Activated CD4-positive, alpha-beta T cell treated with anti-CD3 and anti-CD28 coated beads, Interleukin-2, Interleukin-6, amounts not matched to agents 100 ng/mL and 50 ng/mL, durations not matched to agents 16 hours and 8 hours (primary cell): ENCODE results near the gene HOXA3.
A peak's percentile ranks its signal among the peaks of the same experiment; 100 is the strongest.

Source experiments
- DNase-seq: peaks from one replicate; pipeline ENCODE4 v3.0.0-alpha.2; 2020

Gene HOXA3

GRCh38 chr7:27165089-27165995 is 13.0 kb upstream of the HOXA3 start, which contains the start of gene HOXA9:
TSS of gene HOXA9 (minus strand) at chr7:27165537. CDS start at chr7:27165457, 80 bp downstream.
- DNase-seq: no peak

DNA sequence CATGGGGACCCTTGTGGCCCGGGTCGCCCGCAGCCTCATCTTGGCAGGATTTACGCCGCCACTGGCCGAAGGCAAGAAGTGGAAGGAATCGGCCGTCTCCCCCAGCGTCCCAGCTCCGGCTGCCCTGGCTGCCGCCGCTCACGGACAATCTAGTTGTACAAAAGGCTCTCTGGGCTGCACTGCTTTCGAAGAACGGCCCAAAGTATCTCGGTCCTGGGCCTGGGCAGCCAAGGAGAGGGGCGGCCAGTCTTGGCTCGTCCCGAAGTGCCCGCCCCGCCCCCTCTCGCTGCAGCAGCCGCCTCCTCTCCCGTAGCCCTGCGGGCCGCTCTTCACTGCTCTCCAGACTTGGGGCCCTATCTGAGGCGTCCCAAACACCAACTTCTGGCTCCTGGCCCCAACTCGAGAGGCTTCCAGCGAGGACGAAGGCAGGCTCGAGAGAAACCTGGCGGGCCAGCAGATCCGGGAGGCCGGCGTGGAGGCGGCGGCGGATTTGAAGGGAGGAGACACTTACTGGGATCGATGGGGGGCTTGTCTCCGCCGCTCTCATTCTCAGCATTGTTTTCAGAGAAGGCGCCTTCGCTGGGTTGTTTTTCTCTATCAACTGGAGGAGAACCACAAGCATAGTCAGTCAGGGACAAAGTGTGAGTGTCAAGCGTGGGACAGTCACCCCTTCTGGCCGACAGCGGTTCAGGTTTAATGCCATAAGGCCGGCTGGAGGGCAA is 12.1 kb upstream of the HOXA3 start:
- no peak for DNase-seq

DNA sequence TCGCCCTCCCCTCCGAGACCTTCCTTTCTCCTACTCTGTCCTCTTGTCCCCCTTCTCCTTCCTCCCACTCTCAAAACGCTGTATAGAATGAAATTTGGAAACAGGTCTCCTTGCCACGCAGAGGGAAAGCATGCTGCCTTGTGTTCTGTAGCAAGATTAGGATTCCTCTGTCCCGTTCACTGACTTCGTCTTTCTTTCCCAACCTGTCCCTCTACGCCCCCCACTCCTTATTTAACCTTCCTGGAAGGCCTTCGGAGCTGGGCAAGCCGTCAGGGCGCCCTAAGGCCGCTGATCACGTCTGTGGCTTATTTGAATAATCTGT is 11.6 kb upstream of the HOXA3 start:
- DNase-seq: no peak

DNA sequence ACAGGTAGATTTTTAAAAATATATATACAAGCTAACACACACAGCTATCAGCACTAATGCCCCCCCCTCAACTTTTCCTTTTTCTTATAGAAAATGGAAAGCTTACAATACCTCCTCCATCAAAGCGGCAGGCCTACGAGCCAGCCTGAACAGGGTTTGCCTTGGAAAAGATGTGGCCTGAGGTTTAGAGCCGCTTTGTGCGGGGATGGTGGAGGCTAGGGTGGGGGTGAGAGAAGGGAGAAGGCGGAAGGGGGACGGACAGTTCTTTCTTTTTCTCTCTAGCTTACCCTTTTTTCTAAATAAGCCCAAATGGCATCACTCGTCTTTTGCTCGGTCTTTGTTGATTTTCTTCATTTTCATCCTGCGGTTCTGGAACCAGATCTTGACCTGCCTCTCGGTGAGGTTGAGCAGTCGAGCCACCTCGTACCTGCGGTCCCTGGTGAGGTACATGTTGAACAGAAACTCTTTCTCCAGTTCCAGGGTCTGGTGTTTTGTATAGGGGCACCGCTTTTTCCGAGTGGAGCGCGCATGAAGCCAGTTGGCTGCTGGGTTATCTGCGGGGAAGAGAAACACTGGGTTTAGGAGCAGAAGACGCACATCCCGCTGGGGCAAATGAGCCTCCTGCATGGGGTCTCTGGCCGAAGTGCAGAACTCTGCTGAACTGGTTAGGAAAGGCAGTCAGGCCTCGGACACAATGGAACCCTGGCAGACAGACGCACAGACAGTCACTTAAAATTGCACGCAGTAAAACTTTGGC is 11.1 kb upstream of the HOXA3 start:
- no peak for DNase-seq

DNA sequence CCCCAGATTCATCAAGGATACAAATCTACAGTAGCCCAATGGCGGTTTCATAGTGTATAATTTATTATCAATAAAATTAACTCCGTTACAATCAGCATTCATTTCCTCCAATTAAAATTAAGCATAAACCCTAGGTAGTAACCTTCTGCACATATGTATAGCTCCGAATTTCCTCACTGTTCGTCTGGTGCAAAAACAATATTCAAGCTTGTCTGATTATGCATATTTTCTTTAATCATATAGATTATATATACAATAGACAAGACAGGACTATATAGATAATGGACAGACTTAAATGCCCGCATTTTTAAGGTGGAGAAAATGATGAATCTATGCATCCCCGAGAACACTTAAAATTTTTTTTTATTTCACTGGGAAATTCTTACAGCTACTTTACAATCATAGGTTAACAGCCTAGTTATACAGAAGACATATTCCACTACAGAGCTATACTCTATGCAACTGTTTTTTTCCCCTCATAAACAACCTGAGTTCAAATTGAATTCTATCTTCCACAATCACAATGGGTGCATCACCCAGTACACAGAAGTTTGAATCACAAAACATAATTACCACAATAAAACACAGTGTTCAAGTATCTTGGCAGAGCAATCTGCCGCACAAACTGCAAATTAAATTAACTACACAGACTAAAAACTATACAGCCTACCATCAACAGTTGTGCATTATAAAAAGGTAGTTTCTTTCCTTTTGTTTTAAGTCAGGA is 10.3 kb upstream of the HOXA3 start:
- DNase-seq: no peak

GRCh38 chr7:27161721-27162560 is 9.6 kb upstream of the HOXA3 start:
- DNase-seq: no peak

DNA sequence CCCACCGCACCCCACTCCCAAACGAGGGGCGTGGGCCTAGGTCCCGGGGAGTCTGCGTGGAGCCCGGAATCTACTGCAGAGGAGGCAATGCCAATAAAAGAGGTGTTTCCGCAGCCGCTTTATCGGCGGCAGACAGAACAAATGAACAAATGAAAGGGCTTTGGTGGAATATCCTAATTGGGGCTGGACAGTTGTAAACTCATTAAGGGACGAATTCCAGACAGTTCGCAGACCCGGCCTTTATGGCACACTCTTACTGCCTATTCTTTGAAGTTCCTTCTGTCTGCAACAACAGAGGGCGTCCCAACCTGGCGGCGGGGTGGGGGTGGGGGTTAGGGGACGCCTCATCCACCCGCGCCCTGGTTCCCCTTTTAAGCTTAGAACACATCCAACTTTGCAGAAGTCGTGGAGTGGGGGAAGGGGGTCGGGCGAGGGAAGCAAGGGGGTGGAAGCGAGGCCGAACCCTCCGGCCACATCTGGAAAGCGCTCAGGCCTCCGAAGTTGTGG is 8.9 kb upstream of the HOXA3 start:
- DNase-seq: no peak

DNA sequence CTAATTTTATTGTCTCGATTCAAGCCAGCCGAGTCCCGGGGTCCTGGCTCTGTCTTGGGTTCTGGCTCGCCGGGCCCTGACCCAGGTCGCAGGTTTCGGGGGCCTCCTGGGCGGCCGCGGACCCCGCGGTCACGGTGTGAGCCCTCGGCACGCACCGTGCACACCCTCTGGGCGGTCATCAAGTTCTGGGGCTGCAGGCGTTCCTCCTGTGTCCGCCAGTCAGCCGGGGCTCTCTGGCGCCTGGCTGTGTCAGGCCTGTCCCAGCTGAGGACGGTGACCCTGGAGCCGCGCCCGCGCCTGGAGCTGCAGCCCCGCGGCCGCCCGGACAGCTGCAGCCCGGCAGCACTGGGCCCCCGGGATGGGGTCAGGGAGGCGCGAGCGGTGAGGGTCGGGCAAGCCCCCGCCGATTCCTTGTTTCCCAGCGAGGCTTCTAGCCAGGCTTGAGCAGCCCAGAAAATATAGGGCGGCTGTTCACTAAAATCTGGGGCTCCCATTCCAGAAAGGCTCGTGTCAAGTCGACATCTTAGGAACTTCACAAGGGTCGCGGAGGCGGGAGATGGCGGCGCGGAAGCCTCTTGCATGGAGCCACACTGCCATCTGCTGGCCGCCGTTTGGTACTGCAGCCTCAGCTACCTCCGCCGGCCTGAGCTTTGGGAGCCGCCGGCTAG is 8.3 kb upstream of the HOXA3 start:
- DNase-seq: peak; percentile 86

GRCh38 chr7:27160145-27160545 is 7.8 kb upstream of the HOXA3 start:
- DNase-seq: no peak

DNA sequence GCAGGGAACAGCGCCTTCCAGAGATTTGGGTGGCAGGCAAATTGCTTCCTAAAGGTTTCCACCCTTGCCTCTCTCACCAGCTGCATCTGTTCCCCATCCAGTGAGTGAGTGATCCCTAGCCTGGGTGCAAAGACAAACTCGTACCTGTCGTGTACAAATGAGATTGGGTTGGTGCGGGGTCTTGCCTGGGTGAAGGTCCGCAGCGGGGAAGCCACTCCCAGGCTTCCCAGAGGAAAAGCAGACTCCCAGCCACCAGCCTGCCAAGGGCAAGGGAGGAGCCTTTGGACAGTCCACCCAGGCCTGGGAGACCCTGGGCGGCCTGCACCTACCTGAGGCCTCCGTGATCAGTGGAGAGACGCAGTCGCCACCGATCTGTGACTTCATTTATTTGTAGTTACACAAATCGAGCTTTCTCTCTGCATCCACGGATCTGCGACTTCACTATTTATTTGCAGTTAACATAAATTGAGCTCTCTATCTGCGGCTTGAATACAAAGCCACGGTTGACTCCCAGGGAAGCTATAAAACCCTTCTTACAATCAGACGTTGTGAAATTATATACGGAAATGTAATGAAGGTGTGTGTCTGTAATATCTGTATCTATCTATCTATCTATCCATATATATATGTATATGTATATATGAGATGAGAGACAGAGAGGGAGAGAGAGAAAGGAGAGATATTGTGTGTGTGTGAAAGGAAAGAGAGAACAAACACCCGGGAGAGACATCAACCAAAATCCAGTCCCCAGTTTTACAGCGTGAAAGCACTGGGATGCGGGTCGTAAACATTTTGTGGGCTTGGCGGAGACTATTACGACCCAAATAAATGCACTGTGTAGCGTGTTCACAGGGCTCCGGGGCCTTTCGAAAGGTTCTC is 7.1 kb upstream of the HOXA3 start:
- DNase-seq: no peak

DNA sequence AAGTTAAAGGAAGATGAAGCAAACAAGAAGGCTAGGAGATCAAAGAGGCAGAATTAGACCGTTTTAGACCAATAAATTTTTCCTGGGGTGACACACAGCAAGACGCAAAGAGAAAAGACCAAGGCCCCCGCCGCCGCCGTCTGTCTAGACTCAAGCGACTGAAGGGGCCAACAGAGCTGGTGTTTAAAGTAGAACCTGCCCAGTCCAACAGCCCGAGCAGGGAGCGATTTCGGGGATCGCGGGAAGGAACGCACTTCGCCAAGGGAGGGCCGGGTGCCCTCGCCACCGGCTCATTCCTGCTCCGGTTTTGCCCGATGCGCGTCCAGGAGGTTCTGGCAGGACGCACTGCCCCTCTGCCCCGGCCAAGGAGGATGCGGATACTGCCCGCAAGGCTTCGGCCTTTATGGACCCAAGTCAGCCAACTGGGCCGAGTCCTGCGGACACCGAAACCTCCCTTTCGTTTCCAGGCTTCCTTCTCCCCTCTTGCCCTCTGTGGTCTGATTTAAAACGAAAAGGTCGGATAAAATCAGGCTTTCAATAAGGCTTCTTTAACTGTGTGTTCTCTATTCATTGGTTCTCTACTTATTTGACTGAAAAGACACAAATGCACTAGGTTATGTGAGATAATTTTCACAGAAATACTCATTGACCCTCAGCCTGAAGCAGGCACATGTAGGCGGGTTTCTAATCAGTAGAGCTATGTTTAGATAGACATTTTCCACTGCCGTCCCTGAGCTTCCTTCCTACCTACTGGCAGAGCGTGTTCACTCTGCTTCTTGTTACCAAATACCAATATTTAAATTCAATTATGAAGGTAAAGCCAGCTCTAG is 6.3 kb upstream of the HOXA3 start:
- DNase-seq: no peak

DNA sequence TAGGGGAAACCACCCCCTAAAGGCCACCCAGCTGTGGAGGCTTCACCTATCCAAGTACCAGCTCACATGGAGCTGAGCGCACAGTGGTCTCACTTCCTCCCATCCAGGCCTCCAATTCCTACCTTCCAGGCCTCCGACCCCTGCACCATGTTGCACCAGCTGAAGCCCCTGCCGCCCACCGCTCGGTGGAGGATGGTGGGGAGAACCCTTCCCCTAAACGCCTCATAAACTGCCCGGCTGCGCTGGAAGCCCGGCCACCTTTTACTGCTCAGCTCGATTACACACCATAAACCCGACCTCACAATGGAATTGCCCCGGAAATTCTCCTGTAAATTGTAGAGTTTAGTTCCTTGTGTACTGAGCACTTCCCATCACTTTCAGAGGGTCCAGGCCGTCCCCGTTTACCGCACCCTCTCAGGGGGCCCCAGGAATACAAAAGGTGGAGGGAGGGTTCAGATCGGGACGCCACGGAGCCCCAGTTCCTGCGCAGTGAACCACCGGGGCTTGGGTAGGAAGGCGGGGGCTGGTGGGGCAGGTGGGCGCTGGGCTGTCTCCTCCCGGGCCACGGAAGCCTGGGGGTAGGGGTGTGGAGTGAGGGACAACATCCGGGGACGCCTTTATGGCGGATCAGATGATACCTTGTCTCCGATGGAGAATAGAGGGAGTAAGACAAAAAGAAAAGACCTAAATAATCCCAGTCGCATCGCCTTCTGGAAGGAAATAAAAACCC is 5.5 kb upstream of the HOXA3 start:
- DNase-seq: no peak

- DNase-seq: no peak
Observed at GRCh38 chr7:27156916-27157701, 4.7 kb upstream of the HOXA3 start.

- DNase-seq: no peak
Observed at GRCh38 chr7:27156508-27156898, 4.1 kb upstream of the HOXA3 start, which contains the start of gene HOXA7. TSS of gene HOXA7 (minus strand) at chr7:27156675. CDS start at chr7:27156545, 130 bp downstream.

DNA sequence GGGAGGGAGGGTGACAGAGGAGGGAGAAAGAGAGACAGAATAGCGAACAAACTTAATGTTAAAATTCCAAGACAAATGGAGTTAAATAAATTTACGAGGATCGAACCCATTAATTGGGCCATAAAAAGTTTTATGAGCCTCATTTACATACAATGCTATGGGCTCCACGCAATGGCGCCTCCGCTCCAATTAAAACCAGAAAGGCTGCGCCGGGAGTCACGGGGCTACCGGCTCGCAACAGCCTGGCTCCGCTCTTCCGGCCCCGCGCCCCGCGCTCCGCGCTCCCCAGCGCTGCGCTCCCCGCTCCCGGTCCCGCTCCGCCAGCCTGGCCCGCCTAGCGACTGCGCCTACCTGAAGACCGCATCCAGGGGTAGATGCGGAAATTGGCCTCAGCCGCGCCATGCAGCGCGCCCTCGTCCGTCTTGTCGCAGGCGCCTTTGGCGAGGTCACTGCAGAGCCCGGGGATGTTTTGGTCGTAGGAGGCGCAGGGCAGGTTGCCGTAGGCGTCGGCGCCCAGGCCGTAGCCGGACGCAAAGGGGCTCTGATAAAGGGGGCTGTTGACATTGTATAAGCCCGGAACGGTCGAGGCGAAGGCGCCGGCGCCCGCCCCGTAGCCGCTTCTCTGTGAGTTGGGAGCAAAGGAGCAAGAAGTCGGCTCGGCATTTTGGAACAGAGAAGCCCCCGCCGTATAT is 3.6 kb upstream of the HOXA3 start:
- no peak for DNase-seq

- no peak for DNase-seq
Observed at GRCh38 chr7:27154901-27155815, 2.8 kb upstream of the HOXA3 start.
